Measurements from ENCODE around the gene TDRD9. TPM values are rescaled to one million over a fixed set of nuclear protein-coding genes. Genes with fewer than 3 reads are reported as not detected.

Gene TDRD9
- total and polyA plus RNA-seq, 8 donors: 0.67 to 28.6 (median 2.5) TPM

DNA sequence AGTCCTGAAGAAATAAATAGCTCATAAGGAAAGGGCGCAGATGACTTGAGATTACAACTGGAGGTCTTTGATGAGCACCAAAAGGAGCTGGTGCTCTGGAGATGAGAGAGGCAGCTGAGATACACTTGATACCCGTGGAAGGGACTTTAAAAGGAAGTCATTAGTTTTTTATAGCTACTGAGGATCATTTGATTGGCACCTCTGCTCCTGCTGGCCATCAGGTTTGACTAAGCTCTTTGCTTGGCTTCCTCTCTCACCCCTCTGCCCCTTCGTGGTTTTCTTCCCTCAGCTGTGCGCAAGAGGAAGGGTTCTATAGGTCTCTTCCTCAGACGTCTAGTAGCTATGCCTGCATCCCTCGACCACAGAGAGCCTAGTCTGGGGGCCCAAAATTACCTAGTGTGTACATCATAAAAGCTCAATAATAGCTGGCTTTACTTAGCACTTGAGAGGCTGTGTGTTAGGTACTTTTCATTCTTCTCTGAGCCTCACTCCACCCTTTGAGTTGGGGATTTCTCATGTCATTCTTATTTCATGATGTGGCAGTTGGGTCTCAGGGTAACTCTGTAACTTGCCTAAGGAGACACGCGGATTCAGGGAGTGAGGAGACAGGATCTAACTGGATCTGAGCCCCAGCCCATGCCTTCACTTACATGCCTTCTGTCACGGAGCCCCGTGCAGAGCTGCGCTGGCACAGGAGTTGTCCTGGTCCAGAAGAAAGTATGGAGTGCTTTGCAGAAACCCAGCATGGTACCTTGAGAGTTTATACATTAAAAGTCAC lies 88.8 kb downstream of the TDRD9 start:
- Histone ChIP-seq H3K4me1 (no peaks in the 10 kb centered on the region), H3K4me3 (no peak overlapping the region), H3K9me3 (no peaks in the 10 kb centered on the region), H3K27me3 (no peaks in the 10 kb centered on the region), H3K27ac (no peak overlapping the region), H3K36me3 (no peaks in the 10 kb centered on the region)
- no peak for ATAC-seq
- FAIRE-seq: no peak
- 75 to 88% methylated on average over 11 of the region's 11 CpGs for WGBS, 2 donors
- no peak for DNase-seq
- intact Hi-C loops (cut with DNase I): no loop called here
- TF ChIP-seq, protein P1, sequence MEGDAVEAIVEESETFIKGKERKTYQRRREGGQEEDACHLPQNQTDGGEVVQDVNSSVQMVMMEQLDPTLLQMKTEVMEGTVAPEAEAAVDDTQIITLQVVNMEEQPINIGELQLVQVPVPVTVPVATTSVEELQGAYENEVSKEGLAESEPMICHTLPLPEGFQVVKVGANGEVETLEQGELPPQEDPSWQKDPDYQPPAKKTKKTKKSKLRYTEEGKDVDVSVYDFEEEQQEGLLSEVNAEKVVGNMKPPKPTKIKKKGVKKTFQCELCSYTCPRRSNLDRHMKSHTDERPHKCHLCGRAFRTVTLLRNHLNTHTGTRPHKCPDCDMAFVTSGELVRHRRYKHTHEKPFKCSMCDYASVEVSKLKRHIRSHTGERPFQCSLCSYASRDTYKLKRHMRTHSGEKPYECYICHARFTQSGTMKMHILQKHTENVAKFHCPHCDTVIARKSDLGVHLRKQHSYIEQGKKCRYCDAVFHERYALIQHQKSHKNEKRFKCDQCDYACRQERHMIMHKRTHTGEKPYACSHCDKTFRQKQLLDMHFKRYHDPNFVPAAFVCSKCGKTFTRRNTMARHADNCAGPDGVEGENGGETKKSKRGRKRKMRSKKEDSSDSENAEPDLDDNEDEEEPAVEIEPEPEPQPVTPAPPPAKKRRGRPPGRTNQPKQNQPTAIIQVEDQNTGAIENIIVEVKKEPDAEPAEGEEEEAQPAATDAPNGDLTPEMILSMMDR (IDR thresholded peaks at IDR 0.05): no peak

DNA sequence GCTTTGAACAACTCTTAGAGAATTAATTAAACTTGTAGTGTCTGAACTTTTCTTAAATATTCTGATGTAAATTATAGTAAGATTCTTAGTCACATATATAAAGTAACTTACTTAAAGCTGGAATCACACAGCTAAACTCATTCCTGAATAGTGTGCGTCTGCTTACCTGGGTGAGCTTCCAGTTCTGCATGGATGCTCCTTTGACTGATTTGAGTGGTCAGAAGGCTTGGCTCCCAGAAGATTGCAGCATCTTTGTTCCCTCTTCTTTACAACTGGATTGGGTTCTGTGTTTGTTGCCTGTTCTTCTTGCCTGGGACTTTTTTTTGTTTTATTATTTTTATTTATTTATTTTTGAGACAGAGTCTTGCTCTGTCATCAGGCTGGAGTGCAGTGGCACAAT lies 90.8 kb downstream of the TDRD9 start:
- no peaks in the 10 kb centered on the region for H3K36me3 ChIP-seq
- DNase-seq (no peak), FAIRE-seq (no peak), ATAC-seq (no peak)
- no peaks in the 10 kb centered on the region for H3K4me1 ChIP-seq
- 93 to 100% methylated on average over 1 of the region's 1 CpG for WGBS, 2 donors
- TF ChIP-seq, protein P1 (IDR thresholded peaks at IDR 0.05): no peak
- no peak overlapping the region for H3K27ac ChIP-seq
- no peaks in the 10 kb centered on the region for H3K9me3 ChIP-seq
- H3K27me3 ChIP-seq: no peaks in the 10 kb centered on the region
- H3K4me3 ChIP-seq: no peak overlapping the region
- intact Hi-C loops (cut with DNase I): no loop called here

DNA sequence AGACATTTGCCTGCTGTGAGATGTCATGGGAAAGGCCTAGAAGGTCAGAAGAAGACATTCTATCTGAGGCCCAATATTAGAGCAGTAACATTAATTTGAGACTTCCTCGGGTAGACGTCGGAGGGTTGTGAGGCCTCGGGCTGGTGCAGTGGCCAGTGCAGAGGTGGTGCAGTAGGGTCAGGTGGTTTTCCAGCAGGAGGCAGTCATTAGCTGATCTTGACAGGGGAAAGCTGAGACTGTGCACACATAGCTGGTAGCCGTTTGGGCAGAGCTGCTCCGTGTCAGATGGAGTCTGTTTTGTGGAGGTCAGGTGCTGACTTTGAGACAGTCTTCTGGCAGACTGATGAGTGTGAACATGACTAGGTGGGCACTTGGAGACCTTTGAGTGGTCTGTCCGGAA lies 91.5 kb downstream of the TDRD9 start:
- H3K4me1 ChIP-seq: no peaks in the 10 kb centered on the region
- TF ChIP-seq, protein P1 (IDR thresholded peaks at IDR 0.05): no peak
- intact Hi-C loops (cut with DNase I): no loop called here
- 71 to 82% methylated on average over 7 of the region's 7 CpGs for WGBS, 2 donors
- H3K27ac ChIP-seq: no peak overlapping the region
- FAIRE-seq (no peak), DNase-seq (no peak), ATAC-seq (no peak)
- H3K36me3 ChIP-seq: no peaks in the 10 kb centered on the region
- no peaks in the 10 kb centered on the region for H3K9me3 ChIP-seq
- H3K4me3 ChIP-seq: no peak overlapping the region
- H3K27me3 ChIP-seq: no peaks in the 10 kb centered on the region

DNA sequence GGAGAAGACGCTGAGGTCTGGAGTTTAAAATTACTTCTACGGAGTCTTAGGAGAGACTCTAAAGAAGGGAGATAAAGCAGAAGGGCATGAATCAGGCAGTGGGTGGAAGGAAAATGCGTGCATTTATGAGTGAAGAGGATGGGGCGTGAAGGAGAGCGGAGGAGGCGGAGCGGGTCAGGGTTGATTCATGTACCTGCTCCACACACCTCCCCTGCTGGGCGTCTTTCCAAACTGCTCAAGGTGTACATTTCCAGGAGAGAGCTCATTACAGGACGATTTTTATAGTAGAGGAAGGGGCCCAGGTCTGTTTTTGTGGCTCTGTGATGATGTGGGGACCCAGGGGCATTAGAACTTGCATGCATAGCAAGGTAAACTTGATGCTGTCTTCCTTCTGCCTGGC lies 92.2 kb downstream of the TDRD9 start:
- Histone ChIP-seq H3K27ac (no peak overlapping the region), H3K9me3 (no peaks in the 10 kb centered on the region), H3K27me3 (no peaks in the 10 kb centered on the region), H3K4me3 (no peak overlapping the region), H3K36me3 (no peaks in the 10 kb centered on the region), H3K4me1 (no peaks in the 10 kb centered on the region)
- TF ChIP-seq, protein P1 (IDR thresholded peaks at IDR 0.05): no peak
- 83 to 85% methylated on average over 9 of the region's 9 CpGs for WGBS, 2 donors
- intact Hi-C loops (cut with DNase I): no loop called here
- FAIRE-seq: no peak
- no peak for DNase-seq
- no peak for ATAC-seq

DNA sequence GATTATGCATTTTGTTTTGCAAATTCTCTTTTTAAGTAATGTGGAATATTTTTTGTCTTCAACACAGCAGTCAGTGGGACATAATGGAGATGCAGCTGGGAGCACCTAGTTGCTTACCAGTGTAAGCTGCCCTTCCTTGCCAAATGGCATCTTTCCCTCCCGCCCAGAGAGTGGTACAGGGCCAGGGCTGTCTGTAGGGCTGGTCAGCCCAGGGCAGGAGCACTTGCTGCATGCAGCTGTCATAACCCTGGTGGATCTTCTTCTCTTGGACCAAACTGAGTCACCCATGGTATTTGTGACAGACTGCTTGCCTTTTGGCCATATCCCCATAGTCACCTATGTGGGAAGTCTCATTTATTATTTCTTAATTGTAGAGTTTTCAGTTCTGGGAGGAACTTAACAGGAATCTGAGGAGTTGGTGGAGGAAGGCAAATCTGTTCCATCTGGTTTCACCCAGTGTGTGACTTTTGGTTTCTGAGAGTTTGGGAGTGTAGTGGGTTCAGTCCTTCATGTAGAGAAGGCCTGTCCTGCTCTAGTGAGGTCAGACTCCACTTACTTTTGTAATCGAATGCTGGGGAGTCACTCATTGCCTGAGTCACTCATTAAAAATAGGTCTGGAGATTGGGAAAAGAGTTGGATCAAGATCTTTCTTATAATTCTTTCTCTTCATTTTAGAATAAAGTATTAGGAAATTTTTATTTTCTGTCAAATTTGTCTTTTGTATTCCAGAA lies 95.2 kb downstream of the TDRD9 start:
- Histone ChIP-seq H3K4me3 (no peak overlapping the region), H3K36me3 (no peaks in the 10 kb centered on the region), H3K27me3 (no peaks in the 10 kb centered on the region), H3K9me3 (no peaks in the 10 kb centered on the region), H3K4me1 (no peaks in the 10 kb centered on the region), H3K27ac (no peak overlapping the region)
- no peak for DNase-seq
- FAIRE-seq: no peak
- TF ChIP-seq, protein P1 (IDR thresholded peaks at IDR 0.05): no peak
- intact Hi-C loops (cut with DNase I): no loop called here
- WGBS, 2 donors: 76 to 81% methylated on average over 2 of the region's 2 CpGs
- ATAC-seq: no peak
